HepG2 (cell line): ENCODE data around the gene UGT1A7. TPM values are rescaled to one million over a fixed set of nuclear protein-coding genes. Genes with fewer than 3 reads are reported as not detected.

Source experiments
- ATAC-seq: fragments of 200-7000 bp; cut with Tn5 transposase; 3 replicates; pipeline ENCODE4 v1.9.1; 2020; ENCODE audit warnings: mild to moderate bottlenecking, moderate library complexity
- BruUV-seq: library from RNA; stranded (reverse); fragments of 400-500 nt; replicated peaks from 2 replicates; lab custom pipeline; 2021; lab: Mats Ljungman, UMichigan
- CTCF ChIA-PET: fragments of 300-600 bp; formaldehyde crosslinking; extraction: SDS; loops from one replicate; lab custom pipeline; 2021; ENCODE audit warnings: low total read pairs, inconsistent platforms, low intra/inter-chr PET ratio; lab: Yijun Ruan, JAX
- POLR2A ChIA-PET: fragments of 350-600 bp; sonication (Branson Sonifier 250); formaldehyde crosslinking; loops from one replicate; lab custom pipeline; 2020; ENCODE audit warnings: antibody characterized with exemption, inconsistent platforms; lab: Yijun Ruan, JAX
- DNase-seq: peaks from one replicate; pipeline ENCODE4 v3.0.0-alpha.2; 2015; ENCODE audit warnings: low spot score
- FAIRE-seq: peaks from 3 replicates; lab custom pipeline; 2011; peaks lifted over from hg19 to GRCh38; lab: Jason Lieb, UNC
- H2AFZ ChIP-seq: one replicate; pipeline ENCODE4 v1.6.1; 2011; ENCODE audit warnings: low read length, inconsistent platforms
- H3K27ac ChIP-seq: fragments of 300-600 bp; 3 replicates; pipeline ENCODE4 v1.8.0; 2011; ENCODE audit warnings: mixed run types, mild to moderate bottlenecking, mixed read lengths, low read length, inconsistent platforms; ENCODE audit not compliant: insufficient read depth; ENCODE audit errors: extremely low read length
- H3K27me3 ChIP-seq, 2 experiments: fragments of 200-600 bp in 1 of 2; 2 replicates in 1 of 2; 3 replicates in 1 of 2; pipeline versions ENCODE4 v1.6.0 to v1.8.0; 2011; ENCODE audit warnings: low read length in 2 of 2, mild to moderate bottlenecking in 2 of 2, moderate library complexity in 2 of 2, inconsistent platforms in 1 of 2; ENCODE audit not compliant: insufficient read depth in 2 of 2, control insufficient read depth in 1 of 2
- H3K36me3 ChIP-seq, 2 experiments: fragments of 200-600 bp in 1 of 2; replicated peaks in 1 of 2; 2 replicates in 1 of 2; 3 replicates in 1 of 2; pipeline versions ENCODE4 v1.5.1 to v1.8.0; 2011; ENCODE audit warnings: low read length in 2 of 2, inconsistent platforms in 1 of 2; ENCODE audit not compliant: insufficient read depth in 2 of 2, control insufficient read depth in 1 of 2
- H3K4me1 ChIP-seq: 2 replicates; pipeline ENCODE4 v1.5.1; 2012; ENCODE audit warnings: low read length, inconsistent platforms; ENCODE audit not compliant: insufficient read depth
- H3K4me2 ChIP-seq: 2 replicates; pipeline ENCODE4 v1.6.0; 2011; ENCODE audit warnings: low read depth, low read length, inconsistent platforms
- H3K4me3 ChIP-seq, 3 experiments: fragments of 200-600 bp in 1 of 3; sonication (generic), shearing (Covaris generic) in 1 of 3; replicated peaks in 1 of 3; 2 replicates each; pipeline ENCODE4 v1.5.1; 2011 to 2016; ENCODE audit warnings: low read length in 3 of 3, inconsistent platforms in 2 of 3, low read depth in 2 of 3, mild to moderate bottlenecking in 2 of 3, control low read depth in 1 of 3, mixed read lengths in 1 of 3; ENCODE audit not compliant: insufficient read depth in 1 of 3
- H3K79me2 ChIP-seq: one replicate; pipeline ENCODE4 v1.6.1; 2011; ENCODE audit warnings: low read length, inconsistent platforms; ENCODE audit not compliant: insufficient read depth
- H3K9ac ChIP-seq: 2 replicates; pipeline ENCODE4 v1.6.0; 2011; ENCODE audit warnings: mild to moderate bottlenecking, low read depth, low read length, inconsistent platforms; ENCODE audit not compliant: insufficient read depth
- H3K9me3 ChIP-seq: 2 replicates; pipeline ENCODE4 v1.5.1; 2012; ENCODE audit warnings: mild to moderate bottlenecking, low read length
- H4K20me1 ChIP-seq: 2 replicates; pipeline ENCODE4 v1.6.0; 2011; ENCODE audit warnings: inconsistent platforms, mild to moderate bottlenecking, low read length, moderate library complexity; ENCODE audit not compliant: insufficient read depth
- CREM ChIP-seq, 2 experiments: sonication (generic) in 1 of 2; formaldehyde crosslinking in 1 of 2; IDR thresholded peaks; 2 replicates each; pipeline versions ENCODE4 v1.4.0 to v1.6.1; 2016 to 2020; ENCODE audit warnings: antibody characterized with exemption in 1 of 2, mild to moderate bottlenecking in 1 of 2, missing genetic modification reagents in 1 of 2
- DMAP1 ChIP-seq: IDR thresholded peaks from 2 replicates; pipeline ENCODE4 v1.6.1; 2016
- IKZF4 ChIP-seq: sonication (generic); formaldehyde crosslinking; IDR thresholded peaks from 2 replicates; pipeline ENCODE4 v1.5.1; 2020; ENCODE audit warnings: borderline replicate concordance, mild to moderate bottlenecking, low read depth, missing genetic modification reagents; ENCODE audit errors: not compliant biosample characterization
- KDM5B ChIP-seq: sonication (generic); formaldehyde crosslinking; IDR thresholded peaks from 2 replicates; pipeline ENCODE4 v1.4.0; 2020; ENCODE audit warnings: missing genetic modification reagents, mild to moderate bottlenecking, borderline replicate concordance
- MBNL3 ChIP-seq: fragments of 250-450 bp; sonication (Bioruptor Pico); conservative IDR thresholded peaks from 2 replicates; pipeline ENCODE4 v1.8.0; 2022; ENCODE audit warnings: mild to moderate bottlenecking, inconsistent platforms
- MXD4 ChIP-seq: IDR thresholded peaks from 2 replicates; pipeline ENCODE4 v1.6.1; 2016; ENCODE audit warnings: mild to moderate bottlenecking, missing biosample characterization, missing genetic modification reagents
- MYPOP ChIP-seq: sonication (generic); formaldehyde crosslinking; IDR thresholded peaks from 2 replicates; pipeline ENCODE4 v1.8.1; 2023; ENCODE audit warnings: mild to moderate bottlenecking, moderate library complexity, missing genetic modification reagents
- PBX3 ChIP-seq: sonication (generic); formaldehyde crosslinking; IDR thresholded peaks from 2 replicates; pipeline ENCODE4 v1.8.1; 2023; ENCODE audit warnings: missing genetic modification reagents, inconsistent platforms, borderline replicate concordance
- POLR2A ChIP-seq, 2 experiments: IDR thresholded peaks; 2 replicates each; pipeline ENCODE4 v1.6.1; 2011; ENCODE audit warnings: low read depth in 2 of 2, low read length in 2 of 2, mild to moderate bottlenecking in 1 of 2, moderate library complexity in 1 of 2; ENCODE audit not compliant: insufficient read depth in 1 of 2
- POLR2G ChIP-seq: fragments of 200-400 bp; formaldehyde crosslinking; IDR thresholded peaks from 2 replicates; pipeline ENCODE4 v1.6.1; 2018; ENCODE audit warnings: mild to moderate bottlenecking, low read depth, low read length, moderate library complexity
- RAD51 ChIP-seq: fragments of 450-650 bp; IDR thresholded peaks from 2 replicates; pipeline ENCODE4 v1.6.1; 2016; ENCODE audit warnings: borderline replicate concordance
- RFXANK ChIP-seq: IDR thresholded peaks from 2 replicates; pipeline ENCODE4 v1.6.1; 2016
- RXRA ChIP-seq: sonication (generic); formaldehyde crosslinking; IDR thresholded peaks from 2 replicates; pipeline ENCODE4 v1.5.1; 2020; ENCODE audit warnings: missing genetic modification reagents
- SMAD1 ChIP-seq: sonication (generic); formaldehyde crosslinking; IDR thresholded peaks from 2 replicates; pipeline ENCODE4 v1.4.0; 2020; ENCODE audit warnings: missing genetic modification reagents, low read depth, mild to moderate bottlenecking, borderline replicate concordance
- ZNF17 ChIP-seq: sonication (generic); formaldehyde crosslinking; IDR thresholded peaks from 2 replicates; pipeline ENCODE4 v1.5.0; 2020; ENCODE audit warnings: mild to moderate bottlenecking, missing genetic modification reagents
- ZNF235 ChIP-seq: sonication (generic); formaldehyde crosslinking; IDR thresholded peaks from 2 replicates; pipeline ENCODE4 v1.8.1; 2023; ENCODE audit warnings: mild to moderate bottlenecking, missing genetic modification reagents, borderline replicate concordance
- ZNF274 ChIP-seq: sonication (generic); formaldehyde crosslinking; IDR thresholded peaks from 2 replicates; pipeline ENCODE4 v1.5.1; 2020; ENCODE audit warnings: mild to moderate bottlenecking, missing genetic modification reagents
- ZNF30 ChIP-seq: sonication (generic); formaldehyde crosslinking; IDR thresholded peaks from 2 replicates; pipeline ENCODE4 v1.5.0; 2020; ENCODE audit warnings: mild to moderate bottlenecking, missing genetic modification reagents
- ZNF496 ChIP-seq: sonication (generic); formaldehyde crosslinking; IDR thresholded peaks from 2 replicates; pipeline ENCODE4 v1.8.1; 2023; ENCODE audit warnings: mild to moderate bottlenecking, moderate library complexity, missing genetic modification reagents; ENCODE audit not compliant: insufficient replicate concordance
- ZNF570 ChIP-seq: sonication (generic); formaldehyde crosslinking; IDR thresholded peaks from 2 replicates; pipeline ENCODE4 v1.4.0; 2020; ENCODE audit warnings: mild to moderate bottlenecking, missing genetic modification reagents, borderline replicate concordance
- ZNF577 ChIP-seq: sonication (generic); formaldehyde crosslinking; IDR thresholded peaks from 2 replicates; pipeline ENCODE4 v1.4.0; 2020; ENCODE audit warnings: mild to moderate bottlenecking, low read depth, missing genetic modification reagents, borderline replicate concordance
- ZNF816 ChIP-seq: sonication (generic); formaldehyde crosslinking; IDR thresholded peaks from 2 replicates; pipeline ENCODE4 v1.8.0; 2022; ENCODE audit warnings: missing genetic modification reagents, mild to moderate bottlenecking, borderline replicate concordance
- ZNF878 ChIP-seq: sonication (generic); formaldehyde crosslinking; IDR thresholded peaks from 2 replicates; pipeline ENCODE4 v1.8.1; 2023; ENCODE audit warnings: mild to moderate bottlenecking, missing genetic modification reagents, moderate library complexity
- ZNF883 ChIP-seq: sonication (generic); formaldehyde crosslinking; IDR thresholded peaks from 2 replicates; pipeline ENCODE4 v1.5.1; 2020; ENCODE audit warnings: mild to moderate bottlenecking, missing genetic modification reagents; ENCODE audit errors: not compliant biosample characterization
- ZSCAN9 ChIP-seq: IDR thresholded peaks from 2 replicates; pipeline ENCODE4 v1.6.1; 2016; ENCODE audit warnings: borderline replicate concordance
- WGBS: methylation state at CpG from one replicate; pipeline ENCODE4 v1.1.6; 2017; ENCODE audit warnings: low lambda C conversion rate; 5-methylcytosine and 5-hydroxymethylcytosine counted together
- in situ Hi-C: cut with HindIII; loops from 2 replicates; pipeline ENCODE4 v1.10.0; 2017; ENCODE audit warnings: low pct_unique_long_range_greater_than_20kb; ENCODE audit not compliant: extremely low pct_ligation_motif_present
- intact Hi-C: fragments of 100-400 bp; cut with micrococcal nuclease; formaldehyde crosslinking; loops from one replicate; pipeline ENCODE4 v1.10.0; 2022; ENCODE audit not compliant: unreplicated experiment
- polyA plus RNA-seq, 8 experiments: library from polyadenylated mRNA; depleted of rRNA in 3 of 8; stranded (reverse) in 7 of 8; unstranded in 1 of 8; fragments of >200 nt; fragmentation: Illumina TruSeq in 4 of 8; extraction: Trizol in 4 of 8; gene quantifications; 2 replicates each; pipeline versions ENCODE4 v1.2.1 to v1.2.3, GENCODE V29; 2011 to 2016; ENCODE audit warnings: low read depth in 4 of 8, missing spikeins in 1 of 8, mixed read lengths in 1 of 8; ENCODE audit not compliant: insufficient read depth in 1 of 8
- total RNA-seq, 5 experiments: library from RNA; depleted of rRNA; stranded (reverse); fragments of >200 nt; fragmentation: Illumina TruSeq; extraction: Trizol; gene quantifications; 2 replicates each; pipeline ENCODE4 v1.2.3, GENCODE V29; 2016; ENCODE audit warnings: low read depth in 1 of 5

UGT1A7 gene
- total and polyA plus RNA-seq, 2 of the 13 experiments (the other 11 are each of a cell fraction or from before 2014, with no cell fraction given) = not detected

- Histone ChIP-seq H3K9me3 (no peaks in the 10 kb centered on the region), H3K79me2 (no peaks in the 10 kb centered on the region), H3K4me1 (no peaks in the 10 kb centered on the region), H3K9ac (no peak overlapping the region), H3K4me3 (no peak overlapping the region), H4K20me1 (no peaks in the 10 kb centered on the region), H3K27me3 (no peaks in the 10 kb centered on the region), H3K36me3 (no peaks in the 10 kb centered on the region), H3K27ac (no peak overlapping the region), H2AFZ (no peak overlapping the region), H3K4me2 (no peak overlapping the region)
- peak; percentile 94 for FAIRE-seq
- CTCF ChIA-PET = no interaction called here
- WGBS = 38% methylated on average over 10 of the region's 11 CpGs
- POLR2A ChIA-PET = no interaction called here
- no TSS peak for BruUV-seq
- intact Hi-C loops = loop anchor here (2.0 to 5.0 kb wide), 4 partner anchors 129 to 309 kb away; no protein-coding TSS in a partner anchor
- peak; percentile 64 for DNase-seq
- peak; percentile 99 for ATAC-seq
- in situ Hi-C loops = no loop called here
- TF ChIP-seq MYPOP (CRISPR knock-in tag) (no peak), ZNF235 (CRISPR knock-in tag) (no peak), ZNF570 (CRISPR knock-in tag) (no peak), POLR2A (IDR thresholded peaks at IDR 0.05; ENCODE audit: insufficient read depth in 1 of 2, low read depth in 2 of 2, low read length in 2 of 2) (no peak), SMAD1 (CRISPR knock-in tag) (0 out of 2 replicates have a peak, but pooled peaks have one; percentile 23), MBNL3 (no peak), CREM (IDR thresholded peaks at IDR 0.05) (no peak), CREM (CRISPR knock-in tag; IDR thresholded peaks at IDR 0.05) (no peak), MXD4 (CRISPR knock-in tag) (no peak), ZNF274 (peak; percentile 45; the same call in 1 of the 2 replicates), POLR2G (no peak), IKZF4 (CRISPR knock-in tag) (peak; percentile 40), ZSCAN9 (CRISPR knock-in tag) (peak; percentile 29; the same call in 1 of the 2 replicates), ZNF878 (CRISPR knock-in tag) (no peak), ZNF496 (CRISPR knock-in tag) (no peak), ZNF883 (CRISPR knock-in tag) (peak; percentile 67), RAD51 (no peak), ZNF17 (CRISPR knock-in tag) (no peak), DMAP1 (CRISPR knock-in tag) (no peak), PBX3 (CRISPR knock-in tag) (no peak), KDM5B (CRISPR knock-in tag) (no peak), ZNF816 (no peak), ZNF30 (CRISPR knock-in tag) (no peak), RFXANK (CRISPR knock-in tag) (no peak), ZNF577 (no peak), RXRA (CRISPR knock-in tag) (peak; percentile 45; the same call in 1 of the 2 replicates)
Measured at GRCh38 chr2:233711312-233712008, 29.8 kb downstream of the UGT1A7 start.
